ENCODE measurements around the gene MEX3D.

MEX3D gene

GRCh38 chr19:1524972-1525325 is 43.2 kb downstream of the MEX3D start:
- Histone ChIP-seq H3K36me3 (ENCODE audit: control insufficient read depth in 2 of 2, insufficient read depth in 1 of 2, low read length in 2 of 2) (no peaks in the 10 kb centered on the region), H3K4me1 (ENCODE audit: control insufficient read depth, insufficient read depth, low read length) (no peaks in the 10 kb centered on the region), H3K27ac (ENCODE audit: extremely low read depth, low read depth, low read length) (no peak overlapping the region), H3K9me3 (ENCODE audit: control insufficient read depth, insufficient read depth, low read depth, low read length) (no peaks in the 10 kb centered on the region), H3K4me3 (ENCODE audit: low read depth, low read length) (no peak overlapping the region)
- CTCF ChIA-PET: interaction anchor here (0.8 kb wide), 1 partner anchor 501 kb away, joined by 3 read pairs; no protein-coding TSS in a partner anchor
- POLR2A ChIA-PET: no interaction called here
- TF ChIP-seq ZNF169 (tag by site-specific recombination; IDR thresholded peaks at IDR 0.05) (no peak), ZNF560 (tag by site-specific recombination; IDR thresholded peaks at IDR 0.05; ENCODE audit: borderline replicate concordance) (no peak), ZBTB20 (tag by site-specific recombination; IDR thresholded peaks at IDR 0.05) (peak; percentile 13; the same call in 1 of the 2 replicates), ZNF23 (tag by site-specific recombination; IDR thresholded peaks at IDR 0.05; ENCODE audit: borderline replicate concordance) (0 out of 2 replicates have a peak, but pooled peaks have one; percentile 7), ZNF239 (tag by site-specific recombination; IDR thresholded peaks at IDR 0.05) (0 out of 2 replicates have a peak, but pooled peaks have one; percentile 5), ZNF791 (tag by site-specific recombination; IDR thresholded peaks at IDR 0.05) (no peak), ZNF112 (tag by site-specific recombination; IDR thresholded peaks at IDR 0.05) (no peak), PRDM4 (tag by site-specific recombination; IDR thresholded peaks at IDR 0.05) (no peak), ZSCAN4 (tag by site-specific recombination; IDR thresholded peaks at IDR 0.05) (no peak), ZNF341 (tag by site-specific recombination; IDR thresholded peaks at IDR 0.05; ENCODE audit: low read depth) (no peak), TSHZ1 (tag by site-specific recombination; IDR thresholded peaks at IDR 0.05; ENCODE audit: borderline replicate concordance) (no peak), ZNF549 (tag by site-specific recombination; IDR thresholded peaks at IDR 0.05) (no peak), ZBTB6 (tag by site-specific recombination; IDR thresholded peaks at IDR 0.05) (no peak), ZNF76 (tag by site-specific recombination; IDR thresholded peaks at IDR 0.05; ENCODE audit: borderline replicate concordance, low read depth) (no peak), ZNF274 (IDR thresholded peaks at IDR 0.05; ENCODE audit: low read length) (no peak), ZNF274 (tag by site-specific recombination; IDR thresholded peaks at IDR 0.05; ENCODE audit: borderline replicate concordance) (no peak), PRDM10 (tag by site-specific recombination; IDR thresholded peaks at IDR 0.05) (no peak), ZNF174 (tag by site-specific recombination; IDR thresholded peaks at IDR 0.05) (no peak), ZNF596 (tag by site-specific recombination; IDR thresholded peaks at IDR 0.05) (no peak), ZNF654 (tag by site-specific recombination; IDR thresholded peaks at IDR 0.05; ENCODE audit: low read depth) (no peak), ZNF561 (tag by site-specific recombination; IDR thresholded peaks at IDR 0.05; ENCODE audit: borderline replicate concordance) (no peak), ZNF132 (tag by site-specific recombination; IDR thresholded peaks at IDR 0.05; ENCODE audit: borderline replicate concordance) (no peak), ZNF701 (tag by site-specific recombination; IDR thresholded peaks at IDR 0.05) (no peak; the same call in 1 of the 2 replicates), ZNF433 (tag by site-specific recombination; IDR thresholded peaks at IDR 0.05; ENCODE audit: low read depth) (0 out of 2 replicates have a peak, but pooled peaks have one; percentile 5), BCL11B (tag by site-specific recombination; IDR thresholded peaks at IDR 0.05; ENCODE audit: low read depth) (0 out of 2 replicates have a peak, but pooled peaks have one; percentile 15)
